ENCODE measurements around the gene FHIT. TPM values are rescaled to one million over a fixed set of nuclear protein-coding genes. Genes with fewer than 3 reads are reported as not detected.
A peak's percentile ranks its signal among the peaks of the same experiment; 100 is the strongest.

The FHIT gene
- total and polyA plus RNA-seq, 8 donors = 1.8 to 10.6 (median 7.1) TPM

- intact Hi-C loops (cut with DNase I; ENCODE audit: low total_unique reads) = no loop called here
- no peak for TF ChIP-seq POLR2A (IDR thresholded peaks at IDR 0.05)
- no peak for TF ChIP-seq POLR2AphosphoS5 (IDR thresholded peaks at IDR 0.05)
- no peak for TF ChIP-seq EP300 (IDR thresholded peaks at IDR 0.05)
- no peak for TF ChIP-seq CTCF (IDR thresholded peaks at IDR 0.05)
- no peak for DNase-seq
Observed at GRCh38 chr3:60986552-60986951, 264.7 kb downstream of the FHIT start.

GRCh38 chr3:60983906-60984305, 267.3 kb downstream of the FHIT start:
- Histone ChIP-seq H3K36me3 (no peaks in the 10 kb centered on the region), H3K9me3 (peaks cover 0 to 19% (median 0%) of the 10 kb centered on the region in 4 donors), H3K27me3 (no peaks in the 10 kb centered on the region), H3K4me1 (no peaks in the 10 kb centered on the region), H3K27ac (no peak overlapping the region), H3K4me3 (no peak overlapping the region)
- WGBS, 5 donors = 94 to 100% (median 98%) methylated on average over 1 of the region's 1 CpG
- TF ChIP-seq POLR2A (IDR thresholded peaks at IDR 0.05) (no peak), CTCF (IDR thresholded peaks at IDR 0.05) (no peak), EP300 (IDR thresholded peaks at IDR 0.05) (no peak), POLR2AphosphoS5 (IDR thresholded peaks at IDR 0.05) (no peak)
- intact Hi-C loops (cut with DNase I; ENCODE audit: low total_unique reads) = no loop called here
- DNase-seq = no peak

More at GRCh38 chr3:60986552-60986951, 264.7 kb downstream of the FHIT start:
- WGBS, 5 donors = 86 to 94% (median 90%) methylated on average over 3 of the region's 3 CpGs
- no peaks in the 10 kb centered on the region for H3K36me3 ChIP-seq
- no peak overlapping the region for H3K4me3 ChIP-seq
- H3K27ac ChIP-seq = no peak overlapping the region
- H3K27me3 ChIP-seq = no peaks in the 10 kb centered on the region
- H3K9me3 ChIP-seq = peaks cover 0 to 19% (median 0%) of the 10 kb centered on the region in 4 donors
- H3K4me1 ChIP-seq = no peaks in the 10 kb centered on the region

- DNase-seq = no peak
- TF ChIP-seq POLR2A (IDR thresholded peaks at IDR 0.05) = no peak
- TF ChIP-seq CTCF (IDR thresholded peaks at IDR 0.05) = no peak
- no peak for TF ChIP-seq POLR2AphosphoS5 (IDR thresholded peaks at IDR 0.05)
- no peak for TF ChIP-seq EP300 (IDR thresholded peaks at IDR 0.05)
- Histone ChIP-seq H3K36me3 (peaks cover 0 to 5% (median 0%) of the 10 kb centered on the region in 4 donors), H3K27ac (no peak overlapping the region), H3K4me3 (no peak overlapping the region), H3K4me1 (no peaks in the 10 kb centered on the region), H3K27me3 (no peaks in the 10 kb centered on the region), H3K9me3 (peaks cover 0 to 15% (median 0%) of the 10 kb centered on the region in 4 donors)
- intact Hi-C loops (cut with DNase I; ENCODE audit: low total_unique reads) = no loop called here
- 0 to 91% (median 46%) methylated on average over 1 of the region's 1 CpG for WGBS, 5 donors
Observed at GRCh38 chr3:60980342-60980692, 270.9 kb downstream of the FHIT start.

- no peak for TF ChIP-seq CTCF (IDR thresholded peaks at IDR 0.05)
- TF ChIP-seq EP300 (IDR thresholded peaks at IDR 0.05) = no peak
- no peak for TF ChIP-seq POLR2AphosphoS5 (IDR thresholded peaks at IDR 0.05)
- no peak for TF ChIP-seq POLR2A (IDR thresholded peaks at IDR 0.05)
- H3K27ac ChIP-seq = no peak overlapping the region
- no peaks in the 10 kb centered on the region for H3K27me3 ChIP-seq
- WGBS, 5 donors = 75 to 82% (median 75%) methylated on average over 6 of the region's 6 CpGs
- intact Hi-C loops (cut with DNase I; ENCODE audit: low total_unique reads) = no loop called here
- peak in 1 of 2 donors; percentile 18 for DNase-seq
- no peaks in the 10 kb centered on the region for H3K4me1 ChIP-seq
- no peak overlapping the region for H3K4me3 ChIP-seq
- peaks cover 0 to 5% (median 0%) of the 10 kb centered on the region in 4 donors for H3K36me3 ChIP-seq
- H3K9me3 ChIP-seq = peaks cover 0 to 9% (median 0%) of the 10 kb centered on the region in 4 donors
Observed at GRCh38 chr3:60979461-60980341, 271.6 kb downstream of the FHIT start.
